ENCODE measurements around the gene GORASP2. TPM values are rescaled to one million over a fixed set of nuclear protein-coding genes. Genes with fewer than 3 reads are reported as not detected.

GORASP2 gene
- total RNA-seq, 4 donors from 2014 or later: 36.1 to 48.2 (median 42.0) TPM

GRCh38 chr2:170953941-170954340 lies 24.9 kb downstream of the GORASP2 start:
- no peak for TF ChIP-seq EP300 (IDR thresholded peaks at IDR 0.05)
- TF ChIP-seq CTCF (IDR thresholded peaks at IDR 0.05): no peak
- no peak for TF ChIP-seq POLR2AphosphoS5 (IDR thresholded peaks at IDR 0.05)
- TF ChIP-seq POLR2A (IDR thresholded peaks at IDR 0.05): no peak
- H3K4me3 ChIP-seq: no peak overlapping the region
- H3K9me3 ChIP-seq: no peaks in the 10 kb centered on the region
- peaks cover 8 to 96% of the 10 kb centered on the region in 2 donors for H3K36me3 ChIP-seq
- H3K27me3 ChIP-seq: no peaks in the 10 kb centered on the region
- H3K4me1 ChIP-seq: no peaks in the 10 kb centered on the region
- no peak for ATAC-seq
- no peak overlapping the region for H3K27ac ChIP-seq
- WGBS, 2 donors (ENCODE audit: low coverage in 1 of 2): 60 to 77% methylated on average over 4 of the region's 4 CpGs

- no peak overlapping the region for H3K4me3 ChIP-seq
- no peak for ATAC-seq
- 40 to 69% methylated on average over 1 to 3 of the region's 5 CpGs for WGBS, 2 donors (ENCODE audit: low coverage in 1 of 2)
- H3K27ac ChIP-seq: no peak overlapping the region
- H3K9me3 ChIP-seq: no peaks in the 10 kb centered on the region
- H3K36me3 ChIP-seq: peaks cover 0 to 96% of the 10 kb centered on the region in 2 donors
- no peaks in the 10 kb centered on the region for H3K27me3 ChIP-seq
- no peaks in the 10 kb centered on the region for H3K4me1 ChIP-seq
- no peak for TF ChIP-seq CTCF (IDR thresholded peaks at IDR 0.05)
- no peak for TF ChIP-seq POLR2AphosphoS5 (IDR thresholded peaks at IDR 0.05)
- no peak for TF ChIP-seq EP300 (IDR thresholded peaks at IDR 0.05)
- no peak for TF ChIP-seq POLR2A (IDR thresholded peaks at IDR 0.05)
Measured at GRCh38 chr2:170963386-170963785, 34.3 kb downstream of the GORASP2 start.

GRCh38 chr2:170965446-170966225 lies 36.6 kb downstream of the GORASP2 start:
- no peak for ATAC-seq
- peak overlapping the region in 1 of 4 donors; percentile 12 for H3K27ac ChIP-seq
- no peak for TF ChIP-seq CTCF (IDR thresholded peaks at IDR 0.05)
- TF ChIP-seq POLR2A (IDR thresholded peaks at IDR 0.05): no peak
- no peak for TF ChIP-seq POLR2AphosphoS5 (IDR thresholded peaks at IDR 0.05)
- peaks cover 0 to 75% of the 10 kb centered on the region in 2 donors for H3K36me3 ChIP-seq
- WGBS, 2 donors (ENCODE audit: low coverage in 1 of 2): 69 to 73% methylated on average over 4 to 11 of the region's 20 CpGs
- H3K27me3 ChIP-seq: no peaks in the 10 kb centered on the region
- no peaks in the 10 kb centered on the region for H3K9me3 ChIP-seq
- H3K4me1 ChIP-seq: no peaks in the 10 kb centered on the region
- no peak overlapping the region for H3K4me3 ChIP-seq

- no peak for ATAC-seq
- Histone ChIP-seq H3K27ac (peak overlapping the region in 1 of 4 donors; percentile 3), H3K27me3 (no peaks in the 10 kb centered on the region), H3K4me1 (no peaks in the 10 kb centered on the region), H3K9me3 (no peaks in the 10 kb centered on the region), H3K4me3 (no peak overlapping the region), H3K36me3 (peaks cover 0 to 64% of the 10 kb centered on the region in 2 donors)
- WGBS, 2 donors (ENCODE audit: low coverage in 1 of 2): 69 to 77% methylated on average over 7 to 12 of the region's 13 CpGs
- no peak for TF ChIP-seq EP300 (IDR thresholded peaks at IDR 0.05)
- no peak for TF ChIP-seq POLR2A (IDR thresholded peaks at IDR 0.05)
- TF ChIP-seq POLR2AphosphoS5 (IDR thresholded peaks at IDR 0.05): no peak
- no peak for TF ChIP-seq CTCF (IDR thresholded peaks at IDR 0.05)
Measured at GRCh38 chr2:170966648-170967396, 37.8 kb downstream of the GORASP2 start.
